ENCODE measurements around the gene SORBS2.
"Not testable (repeated sequence)": the region's sequence is repeated elsewhere in the genome, so short reads cannot be mapped to it uniquely, and the experiment has no call there.

The SORBS2 gene

DNA sequence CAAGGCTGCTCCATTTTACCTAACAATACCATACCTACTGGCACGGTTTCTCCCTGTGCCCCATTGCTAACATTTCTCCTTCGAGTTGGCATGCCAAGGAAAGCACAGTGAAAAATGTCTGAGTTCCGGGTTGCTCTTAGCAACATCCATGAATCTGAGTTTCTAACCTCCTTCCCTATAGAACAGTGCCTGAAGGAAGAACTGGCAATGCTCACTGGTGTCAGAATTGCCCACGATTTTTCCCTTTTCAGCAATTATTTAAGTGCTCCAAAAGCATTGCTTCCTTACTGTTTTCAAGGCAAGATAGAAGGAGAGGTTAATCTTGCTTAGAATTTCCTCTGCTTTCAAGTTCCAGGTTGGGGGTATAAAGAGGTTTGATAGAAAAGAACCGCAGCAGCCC lies 75.1 kb downstream of the SORBS2 start:
- no peak for DNase-seq (ENCODE audit: low spot score)

DNA sequence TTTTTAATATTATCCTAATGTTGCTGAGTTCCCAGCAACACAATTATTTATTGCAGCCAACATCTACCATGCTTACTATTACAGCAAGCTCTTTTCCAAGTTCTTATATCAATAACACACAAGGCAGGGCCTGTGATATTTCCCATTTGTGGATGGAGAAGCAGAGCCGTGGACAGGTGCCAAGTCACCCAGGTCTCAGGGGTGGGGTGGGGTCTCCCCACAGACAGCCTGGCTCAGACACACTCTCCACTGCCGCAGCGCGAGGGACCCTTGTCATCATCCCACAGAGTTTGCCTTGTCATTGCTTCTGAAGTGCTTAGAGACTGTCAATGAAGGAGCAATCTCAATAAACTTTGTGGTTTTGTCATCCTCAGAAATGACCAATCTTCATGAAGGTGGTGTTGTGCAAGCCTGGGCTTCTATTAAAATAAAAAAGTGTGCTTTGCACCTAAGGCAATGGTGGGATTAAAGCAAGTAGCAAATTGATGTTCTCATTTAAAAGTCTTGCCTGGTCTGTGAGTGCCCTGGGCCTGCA lies 76.1 kb downstream of the SORBS2 start:
- DNase-seq (ENCODE audit: low spot score) = no peak

DNA sequence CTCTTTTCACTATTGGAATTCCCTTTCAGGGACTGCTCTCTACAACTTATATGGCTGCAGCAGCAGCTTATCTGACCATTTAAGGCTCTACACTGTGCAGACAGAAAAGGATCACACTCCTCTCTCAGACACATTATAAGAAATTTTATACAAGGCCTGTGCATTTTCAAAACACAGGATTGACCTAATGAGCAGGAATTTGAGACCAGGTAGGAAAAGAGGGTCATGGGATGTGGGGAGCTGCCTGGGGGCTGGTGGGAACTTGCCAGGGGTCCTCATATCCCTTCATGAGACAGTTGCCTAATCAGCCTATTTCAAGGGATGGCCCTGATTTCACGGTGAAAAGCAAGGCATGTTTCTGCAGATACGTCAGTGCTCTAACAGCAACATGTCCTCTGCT lies 77.1 kb downstream of the SORBS2 start:
- no peak for DNase-seq (ENCODE audit: low spot score)

GRCh38 chr4:185734214-185734613 lies 77.8 kb downstream of the SORBS2 start:
- DNase-seq (ENCODE audit: low spot score) = no peak

DNA sequence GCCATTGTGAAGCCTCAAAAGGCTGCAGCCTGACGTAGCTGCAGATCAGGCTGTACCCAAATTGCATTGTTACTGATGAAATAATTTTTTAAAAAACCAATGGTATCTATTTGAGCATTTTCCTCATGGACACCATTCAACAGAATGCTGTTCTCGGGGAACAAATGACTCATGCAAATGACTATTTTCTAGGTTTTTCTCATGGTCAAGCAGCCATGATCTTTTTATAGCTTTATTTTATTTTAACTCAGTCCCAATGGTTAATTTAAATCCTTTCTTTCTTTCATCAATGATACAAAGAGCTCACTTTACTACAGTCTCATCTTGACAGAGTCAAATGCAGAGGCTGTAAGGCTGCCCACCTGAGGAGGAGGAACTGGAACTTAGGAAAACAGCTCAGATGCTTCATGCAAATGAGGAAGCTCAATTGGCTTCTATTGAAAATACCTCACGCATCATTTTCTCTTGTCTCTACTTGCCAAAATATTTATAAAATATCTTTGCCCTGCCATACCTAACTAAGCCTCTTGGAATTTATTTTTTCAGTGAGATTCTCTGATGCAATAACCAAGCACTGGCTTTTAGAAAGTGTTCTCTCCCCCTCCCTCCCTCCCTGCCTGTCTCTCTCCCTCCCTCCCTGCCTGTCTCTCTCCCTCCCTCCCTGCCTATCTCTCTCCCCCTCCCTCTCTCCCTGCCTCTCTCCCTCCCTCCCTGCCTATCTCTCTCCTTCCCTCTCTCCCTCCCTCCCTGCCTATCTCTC lies 81.0 kb downstream of the SORBS2 start:
- DNase-seq (ENCODE audit: low spot score) = no peak

DNA sequence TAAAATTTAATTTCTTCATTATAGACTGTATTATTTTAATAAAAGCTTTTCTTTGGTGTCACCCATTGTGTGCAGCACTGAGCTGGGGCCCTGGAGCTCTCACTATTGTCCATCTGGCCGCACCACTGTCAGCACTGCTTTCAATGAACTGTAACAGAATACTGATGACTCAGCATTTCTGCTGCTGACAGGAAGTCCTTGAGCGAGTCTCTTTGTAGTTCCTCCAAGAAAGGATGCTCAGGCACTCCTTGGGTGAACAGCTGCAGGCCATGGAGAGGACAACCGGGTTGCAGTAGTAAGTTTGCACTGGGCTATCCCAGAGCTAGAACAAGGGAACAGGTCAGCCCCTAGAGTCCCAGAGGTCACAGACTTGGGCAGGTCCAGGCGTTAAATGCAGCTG lies 81.6 kb downstream of the SORBS2 start:
- DNase-seq (ENCODE audit: low spot score) = no peak

DNA sequence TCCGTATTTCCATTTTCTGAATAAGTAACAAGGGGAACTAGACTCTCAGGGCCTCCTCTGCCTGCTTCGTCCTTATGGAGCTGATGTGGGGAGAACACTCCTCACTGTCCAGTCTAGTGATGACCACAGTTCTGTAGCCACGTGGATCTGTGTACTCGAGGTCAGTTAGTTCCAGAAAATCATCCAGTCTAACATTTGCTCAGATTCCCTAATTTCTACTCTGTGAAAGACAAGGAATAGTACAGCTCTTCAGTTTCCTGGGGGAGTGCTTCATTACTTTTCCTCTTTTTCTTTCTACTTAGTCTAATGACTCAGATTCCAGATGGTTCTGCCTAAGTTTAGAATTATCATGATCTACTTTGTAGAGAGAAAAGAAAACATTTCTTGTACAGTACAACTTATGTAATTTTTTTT lies 82.6 kb downstream of the SORBS2 start:
- no peak for DNase-seq (ENCODE audit: low spot score)

- no peak for DNase-seq (ENCODE audit: low spot score)
These were observed 83.1 kb downstream of the SORBS2 start for GRCh38 chr4:185728893-185729292.

GRCh38 chr4:185726931-185727330 lies 85.1 kb downstream of the SORBS2 start:
- no peak for DNase-seq (ENCODE audit: low spot score)

DNA sequence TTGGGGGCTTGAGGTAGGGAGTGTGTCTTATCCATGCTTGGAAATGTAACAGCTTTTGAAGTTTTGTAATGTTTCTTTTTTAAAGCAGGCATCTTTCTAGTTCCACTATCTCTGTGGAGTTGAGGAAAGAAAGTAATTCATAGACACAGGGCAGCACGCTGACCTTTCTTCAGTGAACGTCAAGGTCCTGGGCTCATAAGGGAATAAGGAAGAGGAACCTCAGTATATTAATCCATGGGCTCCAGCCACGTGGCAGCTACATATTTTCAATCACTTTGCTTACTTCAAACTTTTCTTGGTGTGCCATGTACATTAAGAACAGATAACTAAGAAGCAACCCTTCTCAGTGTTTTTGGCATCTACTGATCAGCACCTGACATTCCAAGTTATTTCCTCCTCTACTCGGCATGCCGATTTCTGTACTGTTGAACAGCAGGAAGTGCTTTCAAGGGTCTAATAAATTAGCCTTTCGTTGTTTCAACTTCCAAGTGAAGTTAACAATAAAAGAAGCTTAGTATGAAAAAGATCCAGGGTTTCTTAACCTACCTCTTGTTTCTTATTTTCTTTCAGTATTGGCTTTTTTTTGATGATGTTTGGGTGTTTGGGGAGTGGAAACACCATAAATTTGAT lies 88.2 kb downstream of the SORBS2 start:
- DNase-seq (ENCODE audit: low spot score) = no peak

DNA sequence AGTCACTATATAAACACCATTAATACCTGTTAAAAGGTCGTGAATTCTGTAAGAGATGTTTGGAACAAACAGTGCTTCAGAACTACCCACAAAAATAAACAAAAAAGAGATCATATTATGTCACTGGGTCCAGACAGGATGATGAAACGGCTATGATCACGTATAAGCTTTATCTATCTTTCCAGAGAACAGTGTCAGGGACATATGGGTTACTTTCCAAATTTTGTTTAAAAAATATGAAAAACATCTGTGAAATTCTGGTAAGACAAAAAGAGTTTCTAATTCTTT lies 90.0 kb downstream of the SORBS2 start:
- DNase-seq (ENCODE audit: low spot score) = no peak

- DNase-seq (ENCODE audit: low spot score) = no peak
These were observed 90.6 kb downstream of the SORBS2 start for GRCh38 chr4:185721190-185722028.

GRCh38 chr4:185719500-185719858 lies 92.5 kb downstream of the SORBS2 start:
- no peak for DNase-seq (ENCODE audit: low spot score)

DNA sequence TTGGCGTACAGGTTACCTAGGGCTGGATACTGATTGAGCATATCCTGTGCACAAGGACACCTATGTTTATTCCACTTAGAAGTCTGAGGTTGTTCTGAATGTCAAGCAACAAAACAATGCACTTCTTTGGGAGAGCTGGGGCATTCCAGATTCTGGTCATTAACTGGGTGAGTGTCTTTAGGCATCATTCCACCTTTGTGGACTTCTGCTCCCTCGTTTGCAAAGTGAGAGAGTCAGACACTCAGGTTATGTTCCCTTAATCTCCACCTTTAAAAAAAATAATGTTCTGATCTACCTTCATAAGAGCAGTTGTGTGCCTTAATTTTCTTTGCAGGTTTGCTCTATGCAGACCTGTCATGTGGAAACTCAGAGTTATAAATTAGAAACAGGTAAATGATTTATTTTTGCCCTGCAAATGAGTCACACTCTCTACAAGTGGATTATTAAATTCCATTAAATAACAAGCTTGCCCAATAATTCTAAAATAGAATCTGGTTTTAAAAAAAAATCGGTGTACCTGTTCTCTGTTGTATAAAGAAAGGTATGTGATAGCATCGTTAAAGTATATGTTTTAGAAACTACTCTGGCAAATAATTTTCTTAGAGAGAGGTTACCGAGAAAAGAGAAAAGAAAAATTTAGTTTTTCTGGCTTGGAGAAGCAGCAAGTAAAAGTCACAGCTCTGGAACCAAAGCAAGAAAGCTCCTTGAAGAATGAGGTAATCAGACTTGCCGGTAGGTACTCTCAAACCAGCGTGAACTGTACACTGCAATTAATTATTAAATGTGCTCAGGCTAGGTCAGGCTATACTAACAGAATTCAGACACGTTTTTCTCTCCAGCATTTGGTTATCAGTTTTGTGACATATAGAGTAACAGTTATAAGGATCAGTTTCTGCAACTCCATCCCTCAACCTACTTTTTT lies 93.2 kb downstream of the SORBS2 start:
- no peak for DNase-seq (ENCODE audit: low spot score)

DNA sequence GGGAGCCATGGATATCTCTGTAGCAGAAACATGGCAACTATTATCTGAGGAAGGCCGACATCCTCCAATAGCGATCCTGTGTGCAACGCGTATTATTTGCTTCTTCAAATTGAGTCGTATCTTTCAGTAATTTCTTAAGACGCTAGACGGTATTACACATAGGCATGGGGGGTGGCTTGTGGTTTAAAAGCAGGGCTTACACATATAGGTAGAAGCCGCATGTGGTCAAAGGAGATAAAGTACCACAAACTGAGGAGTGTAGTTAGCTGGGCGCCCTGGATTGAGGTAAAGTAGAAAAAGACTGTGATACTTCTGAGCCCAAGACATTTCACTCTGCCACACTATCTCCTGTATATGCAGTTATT lies 94.6 kb downstream of the SORBS2 start:
- DNase-seq (ENCODE audit: low spot score) = no peak

- no peak for DNase-seq (ENCODE audit: low spot score)
These were observed 95.2 kb downstream of the SORBS2 start for GRCh38 chr4:185716577-185717376.

DNA sequence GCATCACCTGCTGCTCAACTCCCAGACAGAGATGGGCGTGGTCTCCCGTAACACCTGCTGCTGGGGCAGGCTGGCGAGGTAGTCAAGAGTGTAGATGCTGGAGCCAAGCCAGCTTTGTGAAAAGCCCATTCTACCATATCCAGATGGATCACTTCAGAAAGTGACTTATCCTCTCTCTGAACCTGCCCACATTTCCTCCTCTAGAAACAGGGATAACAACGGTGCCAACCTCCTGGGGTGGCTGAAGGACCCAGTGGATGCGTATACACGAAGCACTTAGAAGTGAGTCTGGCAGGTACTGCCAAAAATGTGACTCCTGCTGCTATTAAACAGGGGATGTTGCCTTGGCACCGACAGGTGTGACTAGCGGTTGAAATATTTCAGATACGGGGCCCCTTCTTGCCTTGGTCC lies 95.8 kb downstream of the SORBS2 start:
- DNase-seq (ENCODE audit: low spot score) = no peak

DNA sequence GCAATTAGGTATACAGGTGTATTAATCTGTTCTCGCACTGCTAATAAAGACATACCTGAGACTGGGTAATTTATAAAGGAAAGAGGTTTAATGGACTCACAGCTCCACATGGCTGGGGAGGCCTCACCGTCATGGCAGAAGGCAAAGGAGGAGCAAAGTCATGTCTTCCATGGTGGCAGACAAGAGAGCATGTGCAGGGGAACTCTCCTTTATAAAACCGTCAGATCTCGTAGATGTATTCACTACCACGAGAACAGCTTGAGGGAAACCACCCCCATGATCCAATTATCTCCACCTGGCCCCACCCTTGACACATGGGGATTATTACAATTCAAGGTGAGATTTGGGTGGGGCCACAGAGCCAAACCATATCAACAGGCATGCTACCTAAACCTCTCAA lies 97.5 kb downstream of the SORBS2 start:
- DNase-seq (ENCODE audit: low spot score) = not testable (repeated sequence)

DNA sequence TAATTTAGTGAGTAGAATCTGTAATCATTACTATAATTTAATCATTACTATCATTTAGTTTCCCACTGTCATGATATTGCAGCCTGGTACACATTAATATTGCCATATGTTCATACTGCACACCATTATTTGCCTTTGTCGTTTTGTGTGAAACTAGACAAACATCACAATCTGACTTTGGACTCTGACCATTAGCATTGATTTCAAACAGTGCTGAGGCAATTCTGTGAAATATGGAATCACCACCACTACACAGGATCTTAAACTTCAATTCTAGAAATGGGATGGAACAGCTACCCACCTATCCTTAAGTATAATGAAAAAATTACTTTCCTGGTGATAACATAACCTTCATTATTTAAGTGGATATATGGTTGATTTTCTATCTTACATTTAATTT lies 98.3 kb downstream of the SORBS2 start:
- no peak for DNase-seq (ENCODE audit: low spot score)

DNA sequence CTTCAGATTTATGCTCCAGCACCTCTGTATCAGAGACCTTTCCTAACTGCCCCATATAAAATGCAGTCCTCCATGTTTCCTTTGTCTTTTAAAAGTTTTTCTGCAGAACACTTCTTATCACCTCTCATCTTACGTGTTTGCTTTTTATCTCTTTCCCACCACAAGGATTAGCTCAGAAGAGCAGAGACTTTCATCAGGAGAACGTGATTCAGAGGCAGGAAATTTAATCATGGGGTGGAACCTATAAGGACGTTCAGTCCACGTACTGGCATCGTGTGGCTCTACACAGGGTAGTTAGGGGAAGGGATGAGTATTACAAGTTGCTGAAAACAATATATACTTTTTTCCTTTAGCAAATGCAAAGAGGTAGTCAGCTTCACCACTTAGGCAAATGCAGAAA lies 98.7 kb downstream of the SORBS2 start:
- DNase-seq (ENCODE audit: low spot score) = no peak

GRCh38 chr4:185712350-185713024 lies 99.5 kb downstream of the SORBS2 start:
- DNase-seq (ENCODE audit: low spot score) = no peak
